Measurements from ENCODE around the gene PCDHB15. TPM values are rescaled to one million over a fixed set of nuclear protein-coding genes. Genes with fewer than 3 reads are reported as not detected.

Gene PCDHB15
- total and polyA plus RNA-seq, 7 donors = 0.44 to 2.5 (median 0.58) TPM

DNA sequence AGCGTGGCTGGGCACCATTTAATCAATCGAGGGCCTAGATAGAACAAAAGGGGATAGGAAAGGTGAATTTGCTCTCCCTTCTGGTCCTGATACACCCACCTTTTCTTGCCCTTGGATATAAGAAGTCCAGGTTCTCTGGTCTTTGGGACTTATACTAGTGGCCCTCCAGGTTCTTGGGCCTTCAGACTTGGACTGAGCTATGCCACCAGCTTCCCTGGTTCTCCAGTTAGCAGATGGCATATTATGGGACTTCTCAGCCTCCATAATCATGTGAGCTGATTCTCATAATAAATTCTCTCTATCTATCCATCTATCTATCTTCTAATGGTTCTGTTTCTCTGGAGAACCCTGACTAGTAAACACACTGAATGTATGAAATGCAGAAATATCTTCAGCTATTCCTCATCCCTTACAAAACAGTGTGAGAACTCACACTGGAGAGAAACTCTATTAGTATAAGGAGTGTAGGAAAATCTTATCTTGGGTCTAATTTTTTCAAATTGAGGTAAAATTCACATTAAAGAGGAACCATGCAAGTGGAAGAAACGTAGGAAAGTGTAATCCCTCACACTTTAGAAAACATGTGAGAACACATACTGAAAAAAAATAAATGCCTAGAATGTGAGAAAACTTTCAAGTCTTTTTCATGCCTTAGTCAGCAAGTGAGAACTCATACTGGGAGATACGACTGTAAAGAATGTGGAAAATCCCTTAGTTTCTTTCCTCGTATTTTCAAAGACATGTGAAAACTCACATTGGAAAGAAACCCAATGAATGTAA, 15.5 kb downstream of the PCDHB15 start:
- WGBS, 3 donors = 55 to 65% (median 59%) methylated on average over 5 of the region's 5 CpGs
- intact Hi-C loops (cut with DNase I) = loop anchor here in 1 of 2 donors (1.0 kb wide), 1 partner anchor 14 kb away; no protein-coding TSS in a partner anchor
- H3K4me3 ChIP-seq = no peak overlapping the region
- H3K9me3 ChIP-seq = peaks cover 97% of the 10 kb centered on the region
- DNase-seq (no peak), ATAC-seq (no peak)
- H3K27ac ChIP-seq = no peak overlapping the region
- TF ChIP-seq, protein P1, sequence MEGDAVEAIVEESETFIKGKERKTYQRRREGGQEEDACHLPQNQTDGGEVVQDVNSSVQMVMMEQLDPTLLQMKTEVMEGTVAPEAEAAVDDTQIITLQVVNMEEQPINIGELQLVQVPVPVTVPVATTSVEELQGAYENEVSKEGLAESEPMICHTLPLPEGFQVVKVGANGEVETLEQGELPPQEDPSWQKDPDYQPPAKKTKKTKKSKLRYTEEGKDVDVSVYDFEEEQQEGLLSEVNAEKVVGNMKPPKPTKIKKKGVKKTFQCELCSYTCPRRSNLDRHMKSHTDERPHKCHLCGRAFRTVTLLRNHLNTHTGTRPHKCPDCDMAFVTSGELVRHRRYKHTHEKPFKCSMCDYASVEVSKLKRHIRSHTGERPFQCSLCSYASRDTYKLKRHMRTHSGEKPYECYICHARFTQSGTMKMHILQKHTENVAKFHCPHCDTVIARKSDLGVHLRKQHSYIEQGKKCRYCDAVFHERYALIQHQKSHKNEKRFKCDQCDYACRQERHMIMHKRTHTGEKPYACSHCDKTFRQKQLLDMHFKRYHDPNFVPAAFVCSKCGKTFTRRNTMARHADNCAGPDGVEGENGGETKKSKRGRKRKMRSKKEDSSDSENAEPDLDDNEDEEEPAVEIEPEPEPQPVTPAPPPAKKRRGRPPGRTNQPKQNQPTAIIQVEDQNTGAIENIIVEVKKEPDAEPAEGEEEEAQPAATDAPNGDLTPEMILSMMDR (IDR thresholded peaks at IDR 0.05) = no peak
- no peaks in the 10 kb centered on the region for H3K36me3 ChIP-seq (ENCODE audit: insufficient read depth in 1 of 2, low read depth in 1 of 2)
- H3K27me3 ChIP-seq (ENCODE audit: insufficient read depth in 3 of 3, low read length in 2 of 3) = no peaks in the 10 kb centered on the region
- H3K4me1 ChIP-seq = no peaks in the 10 kb centered on the region

DNA sequence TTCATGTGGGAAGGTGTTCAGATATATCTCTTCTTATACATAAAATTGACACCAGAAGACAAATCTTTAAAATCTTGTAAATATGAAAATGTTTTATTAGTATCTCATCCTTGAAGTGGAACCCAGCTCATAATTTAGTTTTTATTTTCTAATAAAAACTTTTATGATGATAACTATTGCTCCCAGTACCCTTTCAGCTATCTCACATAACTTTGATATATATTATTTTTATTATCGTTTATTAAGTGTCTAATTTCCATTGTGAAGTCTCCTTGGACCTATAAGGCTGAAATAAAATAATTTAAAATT, 16.0 kb downstream of the PCDHB15 start:
- TF ChIP-seq, protein P1 (IDR thresholded peaks at IDR 0.05) = no peak
- DNase-seq (no peak), ATAC-seq (no peak)
- Histone ChIP-seq H3K4me3 (no peak overlapping the region), H3K36me3 (ENCODE audit: insufficient read depth in 1 of 2, low read depth in 1 of 2) (no peaks in the 10 kb centered on the region), H3K27ac (no peak overlapping the region), H3K4me1 (no peaks in the 10 kb centered on the region), H3K27me3 (ENCODE audit: insufficient read depth in 3 of 3, low read length in 2 of 3) (no peaks in the 10 kb centered on the region), H3K9me3 (peaks cover 97% of the 10 kb centered on the region)
- intact Hi-C loops (cut with DNase I) = loop anchor here in 1 of 2 donors (1.0 kb wide), 1 partner anchor 15 kb away; no protein-coding TSS in a partner anchor
- WGBS, 3 donors = 33 to 76% (median 60%) methylated on average over 1 of the region's 1 CpG

DNA sequence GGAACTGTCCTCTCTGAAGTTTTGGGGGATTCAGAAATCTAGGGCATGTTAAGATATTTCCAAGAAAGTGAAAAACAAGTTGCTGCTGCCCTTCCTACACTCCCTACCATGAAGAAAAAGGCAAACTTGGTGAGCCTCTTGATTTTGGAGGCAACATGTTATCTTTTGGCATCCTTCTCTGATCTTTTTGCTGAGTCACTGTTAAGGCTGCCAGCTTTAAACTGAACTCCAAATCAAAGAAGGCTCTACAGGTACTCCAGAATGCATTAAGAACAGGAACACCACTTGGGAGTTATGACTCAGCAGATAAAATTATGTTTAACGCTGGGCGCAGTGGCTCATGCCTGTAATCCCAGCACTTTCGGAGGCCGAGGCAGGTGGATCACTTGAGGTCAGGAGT, 24.0 kb downstream of the PCDHB15 start:
- Histone ChIP-seq H3K4me3 (no peak overlapping the region), H3K4me1 (no peaks in the 10 kb centered on the region), H3K9me3 (peaks cover 85% of the 10 kb centered on the region), H3K36me3 (ENCODE audit: insufficient read depth in 1 of 2, low read depth in 1 of 2) (no peaks in the 10 kb centered on the region), H3K27me3 (ENCODE audit: insufficient read depth in 3 of 3, low read length in 2 of 3) (no peaks in the 10 kb centered on the region), H3K27ac (no peak overlapping the region)
- ATAC-seq = no peak
- DNase-seq = no peak
- TF ChIP-seq, protein P1 (IDR thresholded peaks at IDR 0.05) = no peak
- intact Hi-C loops (cut with DNase I) = no loop called here
- 93 to 98% (median 96%) methylated on average over 4 of the region's 4 CpGs for WGBS, 3 donors

DNA sequence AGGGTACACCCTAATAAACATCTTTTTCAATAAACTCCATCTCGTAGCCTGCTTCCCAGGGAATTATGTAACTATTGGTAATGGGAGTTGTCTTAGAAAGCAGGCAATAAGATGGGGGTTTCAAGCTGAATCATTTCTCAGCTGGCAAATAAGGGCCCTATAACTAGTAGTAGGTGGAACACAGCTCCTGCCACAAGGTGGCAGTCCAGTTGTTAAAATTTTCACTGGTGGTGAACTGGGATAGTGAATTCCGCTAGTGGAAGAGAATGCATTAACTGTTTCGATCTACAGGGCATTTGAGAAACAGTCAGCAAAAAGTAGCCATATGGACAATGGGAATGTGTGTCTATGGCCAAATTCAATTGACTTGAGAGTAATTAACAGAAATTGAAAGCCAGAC, 27.7 kb downstream of the PCDHB15 start:
- no peak for DNase-seq
- peaks cover 66% of the 10 kb centered on the region for H3K9me3 ChIP-seq
- no peaks in the 10 kb centered on the region for H3K4me1 ChIP-seq
- TF ChIP-seq, protein P1 (IDR thresholded peaks at IDR 0.05) = no peak
- H3K4me3 ChIP-seq = no peak overlapping the region
- ATAC-seq = no peak
- 49 to 54% (median 53%) methylated on average over 3 of the region's 3 CpGs for WGBS, 3 donors
- no peaks in the 10 kb centered on the region for H3K36me3 ChIP-seq (ENCODE audit: insufficient read depth in 1 of 2, low read depth in 1 of 2)
- intact Hi-C loops (cut with DNase I) = no loop called here
- no peaks in the 10 kb centered on the region for H3K27me3 ChIP-seq (ENCODE audit: insufficient read depth in 3 of 3, low read length in 2 of 3)
- no peak overlapping the region for H3K27ac ChIP-seq

DNA sequence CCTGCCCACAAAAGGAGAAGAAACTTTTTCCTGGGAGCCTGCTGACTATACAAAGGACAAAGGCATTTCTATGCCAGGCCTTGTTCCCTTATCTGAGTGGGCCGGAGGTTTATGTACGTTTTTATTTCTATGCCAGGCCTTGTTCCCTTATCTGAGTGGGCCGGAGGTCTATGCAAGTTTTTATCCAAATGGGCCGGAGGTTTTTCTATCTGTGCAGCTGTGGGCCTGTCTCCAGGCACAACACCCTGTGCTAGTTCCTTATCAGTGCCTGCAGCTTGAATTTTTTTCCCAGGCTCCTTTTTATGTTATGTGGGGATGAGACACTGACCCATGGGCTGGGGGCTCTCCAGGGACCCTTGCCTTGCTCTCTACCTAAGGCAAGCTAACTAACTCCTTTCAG, 53.2 kb downstream of the PCDHB15 start:
- intact Hi-C loops (cut with DNase I) = no loop called here

More for the DNA sequence above, 53.2 kb downstream of the PCDHB15 start:
- Histone ChIP-seq H3K36me3 (ENCODE audit: insufficient read depth in 1 of 2, low read depth in 1 of 2) (no peaks in the 10 kb centered on the region), H3K9me3 (peaks cover 30% of the 10 kb centered on the region), H3K4me1 (no peaks in the 10 kb centered on the region), H3K4me3 (no peak overlapping the region), H3K27me3 (ENCODE audit: insufficient read depth in 3 of 3, low read length in 2 of 3) (no peaks in the 10 kb centered on the region), H3K27ac (no peak overlapping the region)
- no peak for DNase-seq
- WGBS, 3 donors = 77 to 96% (median 91%) methylated on average over 4 of the region's 4 CpGs
- TF ChIP-seq, protein P1 (IDR thresholded peaks at IDR 0.05) = no peak
- ATAC-seq = no peak
